Measurements from ENCODE around the gene ABTB1. TPM values are rescaled to one million over a fixed set of nuclear protein-coding genes. Genes with fewer than 3 reads are reported as not detected.

ABTB1 gene
- total and polyA plus RNA-seq, 9 of the 15 experiments (the other 6 are each of a cell fraction or from before 2014, with no cell fraction given): 0.04 to 2.3 (median 0.55) TPM; not detected in 1

DNA sequence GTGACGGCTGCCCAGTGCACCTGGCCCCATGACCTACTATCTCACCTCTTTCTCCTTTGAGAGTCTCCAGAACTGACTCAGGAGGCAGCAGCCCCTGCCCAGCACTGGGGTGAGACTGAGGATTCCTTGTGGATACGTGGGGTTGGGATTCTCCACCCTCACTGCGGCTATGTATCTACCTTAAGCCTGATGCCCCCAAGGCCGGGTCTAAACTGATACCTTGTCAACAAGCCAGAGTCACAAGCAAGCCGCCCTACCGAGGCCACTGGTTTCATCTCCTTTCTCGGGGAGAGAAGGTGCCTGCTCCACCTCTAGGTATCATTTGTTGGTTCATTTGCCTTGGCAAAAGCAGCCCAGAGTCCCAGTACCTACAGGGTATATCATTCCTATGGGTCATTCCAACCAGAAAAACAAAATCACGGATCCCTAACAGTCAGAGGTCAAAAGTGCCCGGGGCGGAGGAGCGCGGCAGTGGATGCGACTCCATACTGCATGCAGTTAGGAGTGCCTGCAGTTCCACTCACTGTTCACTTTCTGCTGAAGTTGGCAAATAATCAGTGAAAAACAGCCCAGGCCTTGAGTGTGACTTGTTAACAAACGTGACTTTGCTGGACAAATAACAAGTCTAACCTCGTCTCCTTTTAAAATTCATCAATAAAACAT lies 47.5 kb downstream of the ABTB1 start:
- ChIA-PET POLR2A (no interaction called here), CTCF (ENCODE audit: low intra/inter-chr PET ratio) (no interaction called here)
- 7% methylated on average over 13 of the region's 15 CpGs for WGBS (ENCODE audit: insufficient coverage, low coverage, missing lambda C conversion rate)
- in situ Hi-C loops (cut with MboI) (no loop called here), intact Hi-C loops (cut with micrococcal nuclease) (no loop called here)
- FAIRE-seq (no peak), ATAC-seq (no peak), DNase-seq (ENCODE audit: extremely low read depth in 1 of 4, low spot score in 3 of 4) (no peak)
- Histone ChIP-seq H3K27me3 (ENCODE audit: control insufficient read depth in 2 of 2, insufficient read depth in 2 of 2, low read length in 2 of 2) (peaks cover 26 to 67% of the 10 kb centered on the region in 2 experiments), H3K27ac (ENCODE audit: extremely low read depth, low read depth, low read length) (no peak overlapping the region), H3K9ac (ENCODE audit: insufficient read depth in 1 of 2, low read depth in 2 of 2, low read length in 2 of 2) (no peak overlapping the region), H3K4me1 (replicated peaks in 1 of 2; ENCODE audit: control insufficient read depth in 2 of 2, insufficient read depth in 2 of 2, low read length in 2 of 2) (no peaks in the 10 kb centered on the region), H3K9me1 (ENCODE audit: control insufficient read depth, insufficient read depth, low read length) (no peaks in the 10 kb centered on the region), H4K20me1 (replicated peaks; ENCODE audit: control insufficient read depth, insufficient read depth, low read length) (no peaks in the 10 kb centered on the region), H3K79me2 (ENCODE audit: control insufficient read depth, insufficient read depth, low read length) (no peaks in the 10 kb centered on the region), H3K36me3 (ENCODE audit: control insufficient read depth, insufficient read depth, low read length) (no peaks in the 10 kb centered on the region), H3K9me3 (replicated peaks; ENCODE audit: control insufficient read depth, insufficient read depth, low read depth, low read length) (no peaks in the 10 kb centered on the region), H3K4me3 (no peak overlapping the region), H2AFZ (ENCODE audit: low read depth, low read length) (no peak overlapping the region), H3K4me2 (ENCODE audit: insufficient read depth, low read length) (no peak overlapping the region)
- BruUV-seq (replicated peaks): no TSS peak
- TF ChIP-seq ZNF23 (CRISPR knock-in tag; IDR thresholded peaks at IDR 0.05): no peak
- TF ChIP-seq U2AF1 (optimal IDR thresholded peaks at IDR 0.05; ENCODE audit: low read depth, low read length): no peak
- no peak for TF ChIP-seq EHMT2 (IDR thresholded peaks at IDR 0.05)
- TF ChIP-seq, protein P1, sequence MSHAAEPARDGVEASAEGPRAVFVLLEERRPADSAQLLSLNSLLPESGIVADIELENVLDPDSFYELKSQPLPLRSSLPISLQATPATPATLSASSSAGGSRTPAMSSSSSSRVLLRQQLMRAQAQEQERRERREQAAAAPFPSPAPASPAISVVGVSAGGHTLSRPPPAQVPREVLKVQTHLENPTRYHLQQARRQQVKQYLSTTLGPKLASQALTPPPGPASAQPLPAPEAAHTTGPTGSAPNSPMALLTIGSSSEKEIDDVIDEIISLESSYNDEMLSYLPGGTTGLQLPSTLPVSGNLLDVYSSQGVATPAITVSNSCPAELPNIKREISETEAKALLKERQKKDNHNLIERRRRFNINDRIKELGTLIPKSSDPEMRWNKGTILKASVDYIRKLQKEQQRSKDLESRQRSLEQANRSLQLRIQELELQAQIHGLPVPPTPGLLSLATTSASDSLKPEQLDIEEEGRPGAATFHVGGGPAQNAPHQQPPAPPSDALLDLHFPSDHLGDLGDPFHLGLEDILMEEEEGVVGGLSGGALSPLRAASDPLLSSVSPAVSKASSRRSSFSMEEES (CRISPR knock-in tag; IDR thresholded peaks at IDR 0.05): no peak
- TF ChIP-seq, protein P2, sequence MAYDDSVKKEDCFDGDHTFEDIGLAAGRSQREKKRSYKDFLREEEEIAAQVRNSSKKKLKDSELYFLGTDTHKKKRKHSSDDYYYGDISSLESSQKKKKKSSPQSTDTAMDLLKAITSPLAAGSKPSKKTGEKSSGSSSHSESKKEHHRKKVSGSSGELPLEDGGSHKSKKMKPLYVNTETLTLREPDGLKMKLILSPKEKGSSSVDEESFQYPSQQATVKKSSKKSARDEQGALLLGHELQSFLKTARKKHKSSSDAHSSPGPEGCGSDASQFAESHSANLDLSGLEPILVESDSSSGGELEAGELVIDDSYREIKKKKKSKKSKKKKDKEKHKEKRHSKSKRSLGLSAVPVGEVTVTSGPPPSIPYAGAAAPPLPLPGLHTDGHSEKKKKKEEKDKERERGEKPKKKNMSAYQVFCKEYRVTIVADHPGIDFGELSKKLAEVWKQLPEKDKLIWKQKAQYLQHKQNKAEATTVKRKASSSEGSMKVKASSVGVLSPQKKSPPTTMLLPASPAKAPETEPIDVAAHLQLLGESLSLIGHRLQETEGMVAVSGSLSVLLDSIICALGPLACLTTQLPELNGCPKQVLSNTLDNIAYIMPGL (CRISPR knock-in tag; IDR thresholded peaks at IDR 0.05): no peak
- no peak for TF ChIP-seq KLF13 (tag; IDR thresholded peaks at IDR 0.05; ENCODE audit: borderline replicate concordance, low read depth)
- TF ChIP-seq L3MBTL2 (IDR thresholded peaks at IDR 0.05): no peak
- TF ChIP-seq YY1 (IDR thresholded peaks at IDR 0.05; ENCODE audit: borderline replicate concordance in 1 of 3, control insufficient read depth in 1 of 3, extremely low read depth in 1 of 3, insufficient read depth in 3 of 3, insufficient read length in 1 of 3, insufficient replicate concordance in 2 of 3, low read depth in 1 of 3, low read length in 2 of 3): no peak
- TF ChIP-seq ZNF76 (CRISPR knock-in tag; IDR thresholded peaks at IDR 0.05; ENCODE audit: borderline replicate concordance): no peak
- no peak for TF ChIP-seq TCF7 (IDR thresholded peaks at IDR 0.05; ENCODE audit: borderline replicate concordance)
- no peak for TF ChIP-seq ZNF121 (CRISPR knock-in tag; conservative IDR thresholded peaks at IDR 0.05)
- TF ChIP-seq ZNF124 (CRISPR knock-in tag; IDR thresholded peaks at IDR 0.05): no peak
- no peak for TF ChIP-seq ZNF239 (CRISPR knock-in tag; IDR thresholded peaks at IDR 0.05)
- TF ChIP-seq BRD4 (IDR thresholded peaks at IDR 0.05): no peak
- no peak for TF ChIP-seq POLR2AphosphoS2 (IDR thresholded peaks at IDR 0.05; ENCODE audit: low read length)
- TF ChIP-seq, protein P3, sequence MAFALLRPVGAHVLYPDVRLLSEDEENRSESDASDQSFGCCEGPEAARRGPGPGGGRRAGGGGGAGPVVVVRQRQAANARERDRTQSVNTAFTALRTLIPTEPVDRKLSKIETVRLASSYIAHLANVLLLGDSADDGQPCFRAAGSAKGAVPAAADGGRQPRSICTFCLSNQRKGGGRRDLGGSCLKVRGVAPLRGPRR (CRISPR knock-in tag; IDR thresholded peaks at IDR 0.05): no peak
- TF ChIP-seq HSF4 (CRISPR knock-in tag; IDR thresholded peaks at IDR 0.05; ENCODE audit: borderline replicate concordance): no peak

Measured in K562 (cell line).